NCI-H1436 treated with DMSO at 0.1 percent for 48 hours (cell line): ENCODE results near the gene CENPB.
"Not testable (repeated sequence)": the region's sequence is repeated elsewhere in the genome, so short reads cannot be mapped to it uniquely, and the experiment has no call there.

Experiments used
- DNase-seq: peaks from one replicate; lab custom pipeline; 2025; lab: John Stamatoyannopoulos, UW

The CENPB gene

DNA sequence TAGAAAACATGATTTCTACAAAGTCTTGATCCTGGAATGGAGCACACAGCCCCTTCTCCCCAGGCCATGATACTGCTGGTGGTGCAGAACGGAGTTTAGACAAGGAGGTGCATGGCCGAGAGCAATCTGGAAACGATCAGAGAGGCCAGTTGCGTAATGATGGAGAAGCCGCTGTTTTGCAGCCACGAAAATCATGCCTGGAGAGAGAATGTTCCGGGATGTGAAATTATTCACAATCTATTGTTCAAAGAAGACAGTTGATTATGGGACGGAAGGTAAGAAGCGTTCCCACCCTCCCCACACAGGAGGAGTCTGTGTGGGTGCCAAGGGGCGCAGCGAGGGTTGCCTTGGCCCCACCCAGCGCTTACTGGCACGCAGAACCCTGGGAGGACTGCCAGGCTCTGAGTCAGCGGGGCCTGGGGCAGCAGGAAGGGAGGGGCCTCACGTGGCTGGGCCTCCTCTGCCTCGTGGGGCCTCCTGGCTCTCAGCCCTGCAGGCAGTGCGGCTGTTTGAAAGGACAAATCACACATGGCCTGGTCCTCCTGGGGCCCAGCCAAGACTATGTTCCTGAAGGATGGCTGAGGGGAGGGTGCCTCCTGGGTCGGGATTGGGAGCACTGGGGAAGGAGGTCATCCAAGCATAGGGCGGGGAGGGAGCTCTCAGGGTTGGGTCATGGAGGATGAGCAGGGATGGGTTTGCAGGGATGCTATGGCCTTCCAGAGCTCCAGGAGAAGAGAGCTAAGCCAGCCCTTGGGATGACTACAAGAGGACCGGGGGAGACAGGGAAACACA, 25.1 kb upstream of the CENPB start:
- peak; percentile 87 for DNase-seq

DNA sequence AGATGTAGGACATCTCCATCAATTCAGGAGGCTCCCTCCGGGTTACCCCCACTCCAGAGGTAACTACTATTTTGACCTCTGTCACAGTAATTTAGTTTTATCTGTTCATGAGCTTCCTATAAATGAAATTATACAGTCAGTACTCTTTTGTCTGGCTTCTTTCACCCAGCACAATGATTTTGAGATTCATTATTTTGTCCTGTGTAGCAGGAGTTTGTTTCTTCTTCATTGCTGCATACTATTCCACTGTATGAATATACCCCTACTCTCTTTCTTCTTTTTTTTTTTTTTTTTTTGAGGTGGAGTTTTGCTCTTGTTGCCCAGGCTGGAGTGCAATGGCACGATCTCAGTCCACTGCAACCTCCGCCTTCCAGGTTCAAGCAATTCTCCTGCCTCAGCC, 22.0 kb upstream of the CENPB start:
- DNase-seq = no peak

DNA sequence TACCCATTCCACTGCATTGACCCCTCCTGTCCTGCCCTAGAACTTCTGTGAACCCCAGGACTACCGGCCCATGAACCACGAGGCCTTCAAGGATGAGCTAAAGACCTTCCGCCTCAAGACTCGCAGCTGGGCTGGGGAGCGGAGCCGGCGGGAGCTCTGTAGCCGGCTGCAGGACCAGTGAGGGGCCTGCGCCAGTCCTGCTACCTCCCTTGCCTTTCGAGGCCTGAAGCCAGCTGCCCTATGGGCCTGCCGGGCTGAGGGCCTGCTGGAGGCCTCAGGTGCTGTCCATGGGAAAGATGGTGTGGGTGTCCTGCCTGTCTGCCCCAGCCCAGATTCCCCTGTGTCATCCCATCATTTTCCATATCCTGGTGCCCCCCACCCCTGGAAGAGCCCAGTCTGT, 18.2 kb upstream of the CENPB start:
- no peak for DNase-seq

DNA sequence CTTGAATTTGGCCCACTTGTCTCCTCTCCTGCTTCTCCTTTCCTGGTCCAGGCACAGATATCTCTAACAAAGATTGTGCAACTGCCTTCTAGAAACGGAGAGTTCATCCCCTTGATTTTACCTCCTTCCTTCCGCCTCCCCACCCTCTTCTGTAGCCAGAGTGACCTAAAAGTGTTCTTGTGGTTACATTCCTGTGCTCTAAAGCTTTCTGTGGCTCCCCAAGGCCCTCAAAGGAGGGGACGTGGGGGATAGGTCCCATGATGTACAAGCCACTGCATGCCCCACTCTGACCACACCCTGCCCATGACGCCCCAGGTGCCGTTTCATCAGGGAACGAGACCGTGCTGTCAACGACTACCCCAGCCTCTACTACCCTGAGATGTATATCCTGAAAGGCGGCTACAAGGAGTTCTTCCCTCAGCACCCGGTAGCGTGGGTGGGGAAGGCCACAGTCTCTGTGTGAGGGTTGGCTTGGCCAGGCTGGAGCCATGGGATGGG, 17.8 kb upstream of the CENPB start:
- no peak for DNase-seq

DNA sequence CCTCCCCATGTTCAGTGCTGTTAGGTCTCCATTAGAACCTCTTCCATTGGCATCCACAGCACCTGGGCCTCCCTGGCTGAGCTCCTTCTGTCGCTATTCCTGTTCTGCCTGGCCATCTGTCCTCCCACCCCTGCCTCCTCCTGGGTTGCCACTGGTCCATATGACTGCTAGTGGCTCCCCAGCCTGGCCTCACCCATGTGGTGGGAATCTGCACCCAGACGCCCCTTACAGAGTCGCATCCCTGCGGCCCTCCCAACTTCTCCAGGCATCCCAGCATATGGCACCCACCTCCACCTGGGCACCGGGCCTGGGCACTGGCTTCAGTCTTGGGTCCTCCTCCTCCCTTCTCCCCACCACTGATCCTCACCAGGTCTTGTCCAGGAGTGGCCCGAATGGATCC, 17.3 kb upstream of the CENPB start:
- no peak for DNase-seq

DNA sequence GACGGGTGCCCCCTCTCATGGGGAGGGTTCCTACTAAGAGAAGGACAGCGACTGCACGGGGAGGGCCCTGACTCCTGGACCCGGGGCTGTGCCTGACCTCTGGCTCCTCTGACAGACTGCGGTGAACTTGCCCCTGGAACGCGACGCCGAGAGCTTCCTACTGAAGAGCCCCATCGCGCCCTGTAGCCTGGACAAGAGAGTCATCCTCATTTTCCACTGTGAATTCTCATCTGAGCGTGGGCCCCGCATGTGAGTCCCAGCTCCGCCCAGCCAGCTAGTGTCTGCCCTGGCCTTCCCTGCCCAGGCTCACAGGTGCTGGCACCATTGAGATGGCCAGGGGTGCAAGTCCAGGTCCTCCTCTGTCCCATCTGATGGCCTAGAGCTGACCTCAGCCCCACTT, 16.7 kb upstream of the CENPB start:
- no peak for DNase-seq

DNA sequence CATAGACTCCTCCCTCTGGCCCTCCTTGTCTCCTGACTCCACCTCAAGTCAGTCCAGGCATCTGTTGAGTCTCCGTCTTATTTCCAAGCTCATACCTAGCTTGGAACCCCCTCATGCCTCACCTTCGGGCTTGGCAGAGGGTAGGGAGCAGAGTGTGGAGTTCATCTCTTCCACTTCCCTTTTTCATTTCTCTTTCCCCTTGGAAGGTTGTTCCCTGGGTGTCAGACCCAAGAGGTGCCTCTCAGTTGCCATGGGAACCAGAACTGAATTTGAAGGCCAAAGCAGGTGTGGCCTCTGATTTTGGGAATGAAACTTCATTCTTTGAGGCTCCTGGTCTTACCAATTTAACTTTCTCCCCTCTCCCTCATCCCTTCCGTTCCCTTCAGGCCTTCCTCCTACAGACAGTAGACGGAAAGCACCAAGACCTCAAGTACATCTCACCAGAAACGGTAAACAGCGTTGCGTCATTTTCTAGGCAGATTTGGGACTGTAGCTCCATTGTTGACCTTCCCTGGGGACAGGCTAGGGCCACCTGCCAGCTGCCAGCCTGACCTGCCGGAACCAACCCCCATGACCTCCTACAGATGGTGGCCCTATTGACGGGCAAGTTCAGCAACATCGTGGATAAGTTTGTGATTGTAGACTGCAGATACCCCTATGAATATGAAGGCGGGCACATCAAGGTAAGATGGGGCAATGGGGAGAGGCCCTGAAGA, 16.1 kb upstream of the CENPB start:
- no peak for DNase-seq

DNA sequence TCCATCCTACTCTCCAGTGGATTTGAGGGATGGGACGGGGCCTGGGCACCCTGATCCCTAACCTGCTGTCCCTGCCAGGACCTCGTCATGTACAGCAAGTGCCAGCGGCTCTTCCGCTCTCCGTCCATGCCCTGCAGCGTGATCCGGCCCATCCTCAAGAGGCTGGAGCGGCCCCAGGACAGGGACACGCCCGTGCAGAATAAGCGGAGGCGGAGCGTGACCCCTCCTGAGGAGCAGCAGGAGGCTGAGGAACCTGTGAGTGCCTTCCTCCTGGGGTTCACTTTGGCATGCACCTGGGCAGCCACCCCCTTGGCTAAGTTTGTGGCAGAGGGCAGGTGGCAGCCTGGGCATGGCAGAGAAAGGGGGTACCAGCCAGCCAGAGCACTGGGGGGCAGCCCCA, 15.3 kb upstream of the CENPB start:
- no peak for DNase-seq

DNA sequence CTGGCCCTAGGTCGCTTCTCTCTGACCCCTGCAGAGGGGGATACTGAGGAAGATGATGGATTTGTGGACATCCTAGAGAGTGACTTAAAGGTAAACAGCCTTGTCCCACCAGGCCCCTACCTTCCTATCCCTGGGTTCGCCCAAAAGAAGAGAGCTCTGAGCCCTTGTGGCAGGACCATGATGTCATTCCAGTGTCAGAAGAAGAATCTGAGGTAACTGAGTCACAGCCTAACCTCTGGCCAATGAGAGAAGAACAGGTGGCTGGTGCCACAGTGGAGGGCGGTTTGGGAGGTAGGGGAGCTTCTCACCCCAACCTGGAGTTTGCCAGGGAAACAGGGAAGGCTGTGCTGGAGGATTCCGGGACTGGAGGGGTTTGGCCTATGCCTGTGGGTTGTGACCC, 14.8 kb upstream of the CENPB start:
- no peak for DNase-seq

DNA sequence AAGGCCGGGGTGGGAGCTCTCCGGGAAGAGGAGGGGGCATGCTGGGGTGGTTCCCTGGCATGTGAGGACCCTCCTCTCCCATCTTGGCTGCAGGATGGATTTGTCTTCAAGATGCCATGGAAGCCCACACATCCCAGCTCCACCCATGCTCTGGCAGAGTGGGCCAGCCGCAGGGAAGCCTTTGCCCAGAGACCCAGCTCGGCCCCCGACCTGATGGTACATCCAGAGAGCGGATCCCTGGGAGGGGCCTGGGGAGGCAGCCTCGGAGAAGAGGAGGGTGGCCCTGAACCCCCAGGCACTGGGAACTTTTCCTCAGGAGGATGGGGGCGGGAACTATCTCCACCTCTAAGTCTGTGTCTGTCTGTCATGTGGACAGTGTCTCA, 14.3 kb upstream of the CENPB start:
- DNase-seq = no peak

DNA sequence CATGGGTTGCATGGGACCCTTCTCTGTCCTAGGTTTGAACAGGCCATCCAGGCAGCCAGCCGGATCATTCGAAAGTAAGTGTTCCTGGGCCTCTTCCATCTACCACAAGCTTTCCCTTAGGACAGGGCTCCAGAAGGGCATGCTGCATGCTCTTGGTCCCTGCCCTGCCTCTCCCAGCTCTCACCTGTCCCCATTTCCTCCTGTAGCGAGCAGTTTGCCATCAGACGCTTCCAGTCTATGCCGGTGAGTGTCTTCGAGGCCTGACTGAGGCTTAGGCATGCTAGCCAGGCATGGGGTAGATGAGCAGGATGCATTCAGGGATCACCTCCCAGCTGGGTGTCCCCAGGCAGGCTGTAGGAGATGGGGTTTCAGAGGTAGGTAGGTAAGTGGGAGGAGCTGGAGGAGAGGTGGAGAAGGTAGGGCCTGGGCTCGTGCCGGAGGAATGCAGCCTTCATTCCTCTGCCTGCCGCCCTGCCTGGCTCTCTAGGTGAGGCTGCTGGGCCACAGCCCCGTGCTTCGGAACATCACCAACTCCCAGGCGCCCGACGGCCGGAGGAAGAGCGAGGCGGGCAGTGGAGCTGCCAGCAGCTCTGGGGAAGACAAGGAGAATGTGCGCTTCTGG, 13.8 kb upstream of the CENPB start:
- DNase-seq = no peak

DNA sequence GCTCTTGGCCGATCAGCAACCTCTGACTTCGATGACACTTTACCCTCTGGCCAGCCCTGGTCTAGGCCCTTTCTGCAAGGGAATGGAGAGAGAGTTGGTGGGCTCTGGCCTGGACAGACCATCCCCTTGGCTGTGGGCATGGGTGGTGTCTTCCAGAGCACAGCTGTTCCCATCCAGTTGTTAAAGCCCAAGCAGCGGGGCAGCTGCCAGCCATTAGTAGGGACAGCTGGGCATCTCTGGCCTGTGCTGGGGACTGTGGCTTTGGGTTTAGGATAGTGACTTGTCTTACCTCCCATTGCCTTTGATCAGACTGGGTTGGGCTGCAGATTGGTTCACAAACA, 12.3 kb upstream of the CENPB start:
- no peak for DNase-seq

DNA sequence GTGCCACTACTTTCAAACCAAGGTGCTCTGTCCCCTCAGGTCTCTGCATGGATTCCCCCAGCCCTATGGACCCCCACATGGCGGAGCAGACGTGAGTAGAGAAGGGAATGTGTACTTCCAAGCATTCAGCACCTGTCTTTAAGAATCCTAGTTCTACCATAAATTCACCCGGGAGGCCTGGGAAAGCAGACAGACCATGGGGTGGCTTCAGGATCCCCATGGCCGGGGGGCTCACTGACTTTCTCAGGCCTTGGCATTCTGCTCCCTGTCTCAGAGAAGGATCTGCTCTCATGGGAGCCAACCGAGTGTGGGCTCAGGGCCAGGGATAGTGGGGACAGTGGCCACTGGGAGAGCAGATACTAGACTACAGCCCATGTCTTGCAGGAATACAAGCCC, 11.8 kb upstream of the CENPB start:
- DNase-seq = no peak

DNA sequence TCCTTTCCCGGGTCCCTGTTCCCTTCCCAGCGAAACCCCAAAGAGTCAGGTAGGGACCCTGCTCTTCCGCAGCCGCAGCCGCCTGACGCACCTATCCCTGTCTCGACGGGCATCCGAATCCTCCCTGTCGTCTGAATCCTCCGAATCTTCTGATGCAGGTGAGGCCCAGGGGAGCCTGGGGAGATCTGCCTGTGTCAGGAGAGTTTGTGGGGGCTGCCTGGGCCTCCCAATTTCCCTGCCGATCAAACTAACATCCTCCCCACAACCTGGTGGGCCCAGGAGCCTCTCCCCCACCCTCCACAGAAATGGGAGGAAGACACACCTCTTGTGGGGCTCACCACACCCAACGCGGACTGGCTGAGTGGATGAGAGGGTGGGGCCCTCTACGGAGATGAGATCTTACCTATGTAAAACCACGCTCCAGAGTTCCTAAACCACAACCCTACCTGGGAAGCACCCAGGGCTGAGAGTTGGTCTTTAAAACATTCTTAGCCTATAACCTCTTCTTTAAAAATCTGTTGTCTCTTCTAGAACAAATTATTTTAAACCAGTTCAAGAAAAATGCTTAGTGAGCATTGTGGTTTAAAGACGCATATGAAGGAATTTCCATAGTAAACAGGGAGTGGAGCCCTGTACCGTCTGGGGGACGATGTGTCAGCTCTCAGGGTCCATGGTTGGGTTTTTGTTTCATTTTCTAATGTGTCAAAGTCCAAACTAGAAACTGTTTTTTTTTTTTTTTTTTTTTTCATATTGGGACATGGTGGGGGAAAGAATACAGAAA, 11.2 kb upstream of the CENPB start:
- no peak for DNase-seq

DNA sequence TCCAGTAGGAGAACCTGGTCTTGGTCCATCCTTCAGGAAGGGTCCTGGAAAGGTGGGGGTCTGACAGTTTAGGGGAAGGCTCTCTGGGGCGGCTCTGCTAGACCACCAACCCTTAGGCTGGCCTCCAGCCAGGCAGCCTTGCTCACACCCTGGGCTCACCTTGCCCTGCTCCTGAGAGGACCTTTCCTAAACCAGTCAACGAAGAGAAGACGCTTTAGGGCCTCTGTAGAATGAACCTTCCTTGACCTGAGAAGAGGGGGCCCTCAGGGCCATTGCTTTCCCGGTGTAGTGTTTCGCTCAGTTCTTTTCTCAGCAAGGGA, 10.6 kb upstream of the CENPB start:
- DNase-seq = no peak

DNA sequence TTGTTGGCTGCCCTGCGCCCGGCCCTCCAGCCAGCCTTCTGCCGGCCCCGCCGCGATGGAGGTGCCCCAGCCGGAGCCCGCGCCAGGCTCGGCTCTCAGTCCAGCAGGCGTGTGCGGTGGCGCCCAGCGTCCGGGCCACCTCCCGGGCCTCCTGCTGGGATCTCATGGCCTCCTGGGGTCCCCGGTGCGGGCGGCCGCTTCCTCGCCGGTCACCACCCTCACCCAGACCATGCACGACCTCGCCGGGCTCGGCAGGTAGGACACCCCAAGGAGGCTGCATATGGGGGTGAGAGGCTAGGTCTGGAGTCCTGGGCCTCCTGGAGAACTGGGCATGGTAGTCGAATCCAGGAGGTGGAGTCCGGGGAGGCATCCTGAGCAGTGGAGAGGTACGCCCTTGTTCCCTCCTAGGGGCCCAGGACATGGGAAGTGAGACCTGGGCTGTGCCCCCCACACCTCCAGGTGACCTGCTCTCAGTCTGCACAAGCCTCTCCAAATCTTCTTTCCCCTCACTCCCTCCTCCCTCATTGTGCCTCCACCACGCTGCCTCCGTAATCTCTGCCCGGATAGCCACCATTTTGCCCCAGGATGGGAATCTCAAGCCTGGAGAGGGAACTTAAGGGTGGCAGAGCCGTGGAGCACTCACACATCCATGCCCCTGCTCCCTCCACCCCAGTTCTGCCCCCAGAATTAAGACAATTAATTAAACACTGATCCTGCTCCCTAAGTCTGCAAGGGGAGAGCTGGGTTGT, 10.1 kb upstream of the CENPB start:
- no peak for DNase-seq

DNA sequence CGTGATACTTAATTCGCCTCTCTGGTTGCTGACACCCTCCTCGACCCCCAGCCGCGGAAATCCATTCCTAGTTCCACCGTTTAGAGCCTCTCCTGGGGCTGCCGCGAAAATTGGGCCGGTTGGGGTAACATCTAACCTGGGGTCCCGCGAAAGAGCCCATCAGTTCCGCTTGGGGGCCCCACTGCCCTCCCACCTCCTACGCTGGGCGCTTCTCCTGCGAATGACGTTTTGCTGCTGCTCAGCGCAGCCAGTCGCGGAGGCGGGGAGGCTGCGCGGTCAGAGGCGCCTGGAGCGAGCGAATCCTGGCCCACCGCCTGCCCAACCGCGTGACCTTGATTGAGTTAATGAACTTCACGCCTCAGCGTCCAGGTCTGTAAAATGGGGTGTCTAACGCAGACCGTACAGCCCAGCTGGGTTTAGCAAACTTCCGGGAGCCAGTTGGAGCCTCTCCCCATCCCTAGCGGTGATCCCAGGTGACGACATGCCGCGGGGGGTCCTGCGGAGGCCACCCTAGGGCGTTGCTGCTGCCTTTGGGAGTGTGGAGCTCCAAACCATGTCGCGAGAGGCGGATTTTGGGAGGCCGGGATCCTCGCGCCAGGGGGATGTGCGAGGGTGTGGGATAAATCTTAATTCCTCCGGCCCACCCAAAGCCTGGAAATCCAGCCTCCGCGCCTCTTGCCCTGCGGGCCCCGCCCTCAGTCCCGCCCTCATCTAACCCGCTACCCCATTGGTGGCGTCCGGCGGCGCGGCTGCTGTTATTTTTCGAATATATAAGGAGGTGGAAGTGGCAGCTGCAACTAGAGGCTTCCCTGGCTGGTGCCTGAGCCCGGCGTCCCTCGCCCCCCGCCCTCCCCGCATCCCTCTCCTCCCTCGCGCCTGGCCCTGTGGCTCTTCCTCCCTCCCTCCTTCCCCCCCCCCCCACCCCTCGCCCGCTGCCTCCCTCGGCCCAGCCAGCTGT, 9.2 kb upstream of the CENPB start, which contains the start of gene CDC25B:
TSS of gene CDC25B (plus strand) at position 800 of the 958 bp plus-strand sequence. CDS start 222 bp downstream, outside the sequence.
- DNase-seq = peak; percentile 68

DNA sequence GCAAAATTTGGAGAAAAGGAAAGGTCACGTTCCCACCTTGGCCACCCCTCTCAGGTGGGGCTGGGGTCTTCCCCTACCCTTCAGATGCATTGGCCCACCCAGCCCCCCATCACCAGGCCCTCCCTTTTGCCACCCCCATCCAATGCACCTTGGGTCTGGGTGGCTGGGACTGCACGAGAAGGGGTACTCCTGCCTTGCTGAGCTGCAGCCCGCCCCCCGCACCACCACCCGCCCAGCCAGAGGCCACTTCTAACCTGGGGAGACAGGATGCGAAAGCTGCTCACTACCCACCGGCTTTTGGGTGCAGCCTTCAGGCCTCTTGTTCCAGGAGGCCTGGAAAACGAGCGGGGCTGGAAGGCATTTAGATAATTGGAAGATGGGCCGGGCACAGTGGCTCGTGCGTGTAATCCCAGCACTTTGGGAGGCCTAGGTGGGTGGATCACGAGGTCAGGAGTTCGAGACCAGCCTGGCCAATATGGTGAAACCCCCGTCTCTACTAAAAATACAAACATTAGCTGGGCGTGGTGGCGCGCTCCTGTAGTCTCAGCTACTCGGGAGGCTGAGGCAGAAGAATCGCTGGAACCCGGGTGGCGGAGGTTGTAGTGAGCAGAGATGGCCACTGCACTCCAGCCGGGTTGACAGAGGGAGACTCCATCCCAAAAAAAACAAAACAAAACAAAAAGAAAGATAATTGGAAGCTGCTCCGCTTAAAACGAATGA, 8.3 kb upstream of the CENPB start:
- no peak for DNase-seq

DNA sequence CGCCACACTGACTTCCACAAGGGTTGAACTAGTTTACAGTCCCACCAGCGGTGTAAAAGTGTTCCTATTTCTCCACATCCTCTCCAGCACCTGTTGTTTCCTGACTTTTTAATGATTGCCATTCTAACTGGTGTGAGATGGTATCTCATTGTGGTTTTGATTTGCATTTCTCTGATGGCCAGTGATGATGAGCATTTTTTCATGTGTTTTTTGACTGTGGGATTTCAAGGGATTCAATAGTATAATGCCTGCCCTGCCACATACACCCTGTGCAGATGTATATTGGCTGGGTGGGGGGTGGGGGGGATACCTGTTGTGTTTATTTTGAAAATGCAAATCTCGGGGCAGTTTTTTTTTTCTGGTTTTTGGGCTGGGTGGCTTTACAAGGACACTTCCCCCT, 7.6 kb upstream of the CENPB start:
- DNase-seq = not testable (repeated sequence)

DNA sequence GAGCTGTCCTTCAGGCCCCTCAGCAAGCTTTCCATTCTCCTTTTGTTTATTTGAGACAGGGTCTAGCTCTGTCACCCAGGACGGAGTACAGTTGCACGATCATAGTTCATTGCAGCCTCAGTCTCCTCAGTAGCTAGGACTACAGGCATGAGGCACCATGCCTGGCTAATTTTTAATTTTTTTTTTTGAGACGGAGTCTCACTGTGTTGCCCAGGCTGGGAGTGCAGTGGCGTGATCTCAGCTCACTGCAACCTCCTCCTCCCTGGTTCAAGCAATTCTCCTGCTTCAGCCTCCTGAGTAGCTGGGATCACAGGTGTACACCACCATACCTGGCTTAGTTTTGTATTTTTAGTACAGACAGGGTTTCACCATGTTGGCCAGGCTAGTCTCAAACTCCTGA, 2.7 kb upstream of the CENPB start:
- DNase-seq = not testable (repeated sequence)
